ENCODE data around the gene EGLN3.

The EGLN3 gene

DNA sequence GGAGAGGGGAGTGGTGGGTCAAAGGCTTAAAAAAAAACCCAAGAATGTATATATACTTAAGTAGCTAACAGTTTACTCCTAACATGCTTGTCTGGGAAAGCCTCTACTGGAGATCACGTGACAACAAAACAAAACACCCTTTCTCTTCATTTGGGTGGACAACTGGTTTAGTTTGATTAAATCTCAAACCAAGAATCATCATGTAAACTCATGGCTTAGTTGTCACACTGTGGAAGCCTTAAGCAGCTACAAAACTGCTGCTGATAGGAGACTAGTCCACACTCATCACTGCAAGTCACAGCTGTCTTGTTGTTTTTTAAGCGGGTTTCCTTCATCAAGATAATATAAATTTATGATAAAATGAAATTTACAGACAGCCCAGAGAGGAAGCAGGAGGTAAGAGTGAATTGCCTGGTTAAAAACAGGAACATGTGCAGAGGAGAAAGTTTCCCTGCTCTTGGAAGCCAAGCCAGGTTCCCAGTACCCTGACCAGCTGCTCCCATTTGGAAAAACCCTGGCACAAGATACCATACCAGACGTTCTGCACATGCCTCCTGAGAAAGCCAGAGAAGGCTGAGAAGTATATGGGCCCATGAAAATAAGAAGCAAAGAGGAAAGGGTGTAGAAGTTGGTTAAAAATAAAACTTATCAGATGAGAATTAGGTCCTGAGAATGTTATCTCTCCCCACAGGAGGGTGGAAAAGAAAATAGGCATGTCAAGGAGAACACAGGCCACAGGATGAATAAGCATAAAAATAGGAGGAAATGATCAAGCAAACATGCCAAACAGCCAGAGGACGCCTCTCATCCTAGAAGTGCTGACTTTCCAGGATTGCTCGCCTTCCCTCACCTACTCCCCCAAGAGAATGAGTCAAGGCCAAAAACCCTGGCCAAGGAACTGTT, 34.0 kb downstream of the EGLN3 start:
- no peaks in the 10 kb centered on the region for H3F3A ChIP-seq (ENCODE audit: insufficient read depth, low read length)
- H4K20me1 ChIP-seq (ENCODE audit: insufficient read depth, low read length), result no peaks in the 10 kb centered on the region
- no peak overlapping the region for H3K4me3 ChIP-seq (ENCODE audit: low read depth, low read length, poor library complexity, severe bottlenecking)
- H3K9ac ChIP-seq (ENCODE audit: low read length), result no peak overlapping the region
- no peak overlapping the region for H2AFZ ChIP-seq (ENCODE audit: low read length)
- H3K4me1 ChIP-seq (ENCODE audit: insufficient read depth, low read length, severe bottlenecking), result no peaks in the 10 kb centered on the region
- no peaks in the 10 kb centered on the region for H3K36me3 ChIP-seq (ENCODE audit: insufficient read depth, low read length)
- H3K9me2 ChIP-seq (ENCODE audit: low read depth, low read length), result no peaks in the 10 kb centered on the region
- H3K79me2 ChIP-seq (ENCODE audit: insufficient read depth, low read length), result no peaks in the 10 kb centered on the region
- no peak overlapping the region for H3K27ac ChIP-seq (ENCODE audit: low read depth, low read length, poor library complexity, severe bottlenecking)
- no peaks in the 10 kb centered on the region for H3K27me3 ChIP-seq (ENCODE audit: insufficient read depth, low read length)
- no peaks in the 10 kb centered on the region for H3K9me3 ChIP-seq (ENCODE audit: low read length)
- no peak overlapping the region for H3K4me2 ChIP-seq (ENCODE audit: low read length)
- no peak for TF ChIP-seq EZH2 (IDR thresholded peaks at IDR 0.05; ENCODE audit: borderline replicate concordance, low read length)
- TF ChIP-seq, protein P1, sequence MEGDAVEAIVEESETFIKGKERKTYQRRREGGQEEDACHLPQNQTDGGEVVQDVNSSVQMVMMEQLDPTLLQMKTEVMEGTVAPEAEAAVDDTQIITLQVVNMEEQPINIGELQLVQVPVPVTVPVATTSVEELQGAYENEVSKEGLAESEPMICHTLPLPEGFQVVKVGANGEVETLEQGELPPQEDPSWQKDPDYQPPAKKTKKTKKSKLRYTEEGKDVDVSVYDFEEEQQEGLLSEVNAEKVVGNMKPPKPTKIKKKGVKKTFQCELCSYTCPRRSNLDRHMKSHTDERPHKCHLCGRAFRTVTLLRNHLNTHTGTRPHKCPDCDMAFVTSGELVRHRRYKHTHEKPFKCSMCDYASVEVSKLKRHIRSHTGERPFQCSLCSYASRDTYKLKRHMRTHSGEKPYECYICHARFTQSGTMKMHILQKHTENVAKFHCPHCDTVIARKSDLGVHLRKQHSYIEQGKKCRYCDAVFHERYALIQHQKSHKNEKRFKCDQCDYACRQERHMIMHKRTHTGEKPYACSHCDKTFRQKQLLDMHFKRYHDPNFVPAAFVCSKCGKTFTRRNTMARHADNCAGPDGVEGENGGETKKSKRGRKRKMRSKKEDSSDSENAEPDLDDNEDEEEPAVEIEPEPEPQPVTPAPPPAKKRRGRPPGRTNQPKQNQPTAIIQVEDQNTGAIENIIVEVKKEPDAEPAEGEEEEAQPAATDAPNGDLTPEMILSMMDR (IDR thresholded peaks at IDR 0.05; ENCODE audit: low read length), result no peak

DNA sequence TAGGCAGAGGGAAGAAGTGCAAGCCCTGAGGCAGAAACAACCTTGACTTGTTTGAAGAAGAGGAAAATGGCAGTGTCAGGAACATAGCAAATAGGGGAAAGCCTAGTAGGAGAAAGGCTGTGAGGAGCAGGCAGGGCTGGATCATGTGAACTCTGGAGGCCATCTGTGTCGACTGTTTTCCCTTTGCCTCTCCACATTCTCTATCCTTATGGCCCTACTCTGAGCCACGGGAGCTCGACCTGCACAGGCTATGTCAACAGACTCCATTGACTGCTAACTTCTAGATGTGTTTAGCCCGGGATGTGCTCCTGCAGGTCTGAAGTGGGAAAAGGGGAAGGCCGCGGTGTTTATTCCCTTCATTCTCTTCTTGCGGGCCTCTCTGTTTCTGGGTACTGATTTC, 35.2 kb downstream of the EGLN3 start:
- Histone ChIP-seq H3K36me3 (ENCODE audit: insufficient read depth, low read length) (no peaks in the 10 kb centered on the region), H3K27me3 (ENCODE audit: insufficient read depth, low read length) (no peaks in the 10 kb centered on the region), H4K20me1 (ENCODE audit: insufficient read depth, low read length) (no peaks in the 10 kb centered on the region), H3F3A (ENCODE audit: insufficient read depth, low read length) (no peaks in the 10 kb centered on the region), H3K4me2 (ENCODE audit: low read length) (no peak overlapping the region), H3K27ac (ENCODE audit: low read depth, low read length, poor library complexity, severe bottlenecking) (no peak overlapping the region), H2AFZ (ENCODE audit: low read length) (no peak overlapping the region), H3K79me2 (ENCODE audit: insufficient read depth, low read length) (no peaks in the 10 kb centered on the region), H3K9ac (ENCODE audit: low read length) (no peak overlapping the region), H3K4me3 (ENCODE audit: low read depth, low read length, poor library complexity, severe bottlenecking) (no peak overlapping the region), H3K4me1 (ENCODE audit: insufficient read depth, low read length, severe bottlenecking) (no peaks in the 10 kb centered on the region), H3K9me2 (ENCODE audit: low read depth, low read length) (no peaks in the 10 kb centered on the region), H3K9me3 (ENCODE audit: low read length) (no peaks in the 10 kb centered on the region)
- TF ChIP-seq EZH2 (IDR thresholded peaks at IDR 0.05; ENCODE audit: borderline replicate concordance, low read length), result no peak
- TF ChIP-seq, protein P1 (IDR thresholded peaks at IDR 0.05; ENCODE audit: low read length), result no peak

DNA sequence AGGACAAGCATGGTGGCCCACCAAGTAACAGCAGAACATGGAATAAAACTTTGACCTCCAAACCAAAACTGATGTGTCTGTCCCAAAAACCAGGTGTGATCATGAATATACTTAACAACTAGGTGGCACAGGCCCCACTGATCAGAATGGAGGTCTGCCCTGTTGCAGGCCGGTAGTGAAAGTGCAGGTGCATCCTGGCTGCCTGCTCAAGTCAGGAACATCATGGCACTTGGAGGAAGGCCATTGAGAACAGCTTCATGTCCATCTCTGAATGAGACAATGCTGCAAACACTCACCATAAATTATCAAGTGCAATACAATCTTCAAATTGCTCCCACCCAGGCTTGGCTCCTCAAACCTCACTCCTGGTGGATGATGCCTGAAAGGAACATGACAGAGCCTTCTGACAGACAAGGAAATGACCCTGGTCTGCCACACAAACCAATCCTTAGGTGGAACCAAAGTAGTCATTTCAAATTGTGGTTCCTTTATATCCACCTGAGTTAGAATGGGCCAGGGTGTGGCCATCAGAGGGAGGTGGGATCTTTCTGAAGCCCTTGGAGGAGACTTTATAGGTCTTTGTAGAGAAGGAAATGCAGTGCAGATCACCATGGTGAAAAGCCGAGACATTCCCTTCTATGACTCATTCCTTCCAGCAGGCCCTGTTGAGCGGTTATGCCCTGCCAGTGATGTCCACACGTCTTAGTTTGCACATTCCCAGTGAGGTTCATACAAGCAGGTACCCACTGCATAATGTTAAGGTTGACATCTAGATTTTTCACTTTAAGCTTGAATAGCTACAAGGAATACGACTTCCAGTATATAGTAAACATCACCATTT, 36.0 kb downstream of the EGLN3 start:
- no peaks in the 10 kb centered on the region for H3K79me2 ChIP-seq (ENCODE audit: insufficient read depth, low read length)
- TF ChIP-seq, protein P1 (IDR thresholded peaks at IDR 0.05; ENCODE audit: low read length), result no peak
- no peak for TF ChIP-seq EZH2 (IDR thresholded peaks at IDR 0.05; ENCODE audit: borderline replicate concordance, low read length)
- H3K27me3 ChIP-seq (ENCODE audit: insufficient read depth, low read length), result no peaks in the 10 kb centered on the region
- H2AFZ ChIP-seq (ENCODE audit: low read length), result no peak overlapping the region
- H3K4me1 ChIP-seq (ENCODE audit: insufficient read depth, low read length, severe bottlenecking), result no peaks in the 10 kb centered on the region
- H3K27ac ChIP-seq (ENCODE audit: low read depth, low read length, poor library complexity, severe bottlenecking), result no peak overlapping the region
- H3K9ac ChIP-seq (ENCODE audit: low read length), result no peak overlapping the region
- no peaks in the 10 kb centered on the region for H3K9me2 ChIP-seq (ENCODE audit: low read depth, low read length)
- H3K36me3 ChIP-seq (ENCODE audit: insufficient read depth, low read length), result no peaks in the 10 kb centered on the region
- H3K4me2 ChIP-seq (ENCODE audit: low read length), result no peak overlapping the region
- no peak overlapping the region for H3K4me3 ChIP-seq (ENCODE audit: low read depth, low read length, poor library complexity, severe bottlenecking)
- no peaks in the 10 kb centered on the region for H3K9me3 ChIP-seq (ENCODE audit: low read length)
- H3F3A ChIP-seq (ENCODE audit: insufficient read depth, low read length), result no peaks in the 10 kb centered on the region
- no peaks in the 10 kb centered on the region for H4K20me1 ChIP-seq (ENCODE audit: insufficient read depth, low read length)

All from OCI-LY1 (cell line).